ENCODE measurements around the gene AFAP1.

The AFAP1 gene

GRCh38 chr4:7915875-7916242, 23.8 kb downstream of the AFAP1 start:
- no peak for DNase-seq (ENCODE audit: low read depth in 2 of 2)

GRCh38 chr4:7912826-7913225, 26.8 kb downstream of the AFAP1 start:
- DNase-seq (ENCODE audit: low read depth in 2 of 2), result no peak

- DNase-seq (ENCODE audit: low read depth in 2 of 2), result no peak
Measured at GRCh38 chr4:7910952-7911578, 28.6 kb downstream of the AFAP1 start.

GRCh38 chr4:7910263-7910896, 29.3 kb downstream of the AFAP1 start:
- no peak for DNase-seq (ENCODE audit: low read depth in 2 of 2)

- no peak for DNase-seq (ENCODE audit: low read depth in 2 of 2)
Measured at GRCh38 chr4:7909463-7910262, 30.0 kb downstream of the AFAP1 start.

GRCh38 chr4:7908668-7909067, 31.0 kb downstream of the AFAP1 start:
- DNase-seq (ENCODE audit: low read depth in 2 of 2), result no peak

GRCh38 chr4:7907142-7907541, 32.5 kb downstream of the AFAP1 start:
- no peak for DNase-seq (ENCODE audit: low read depth in 2 of 2)

GRCh38 chr4:7906171-7906701, 33.4 kb downstream of the AFAP1 start:
- no peak for DNase-seq (ENCODE audit: low read depth in 2 of 2)

- DNase-seq (ENCODE audit: low read depth in 2 of 2), result no peak
Measured at GRCh38 chr4:7904952-7905915, 34.4 kb downstream of the AFAP1 start.

- no peak for DNase-seq (ENCODE audit: low read depth in 2 of 2)
Measured at GRCh38 chr4:7903791-7904516, 35.7 kb downstream of the AFAP1 start.

GRCh38 chr4:7902826-7903225, 36.8 kb downstream of the AFAP1 start:
- DNase-seq (ENCODE audit: low read depth in 2 of 2), result no peak

- no peak for DNase-seq (ENCODE audit: low read depth in 2 of 2)
Measured at GRCh38 chr4:7902101-7902553, 37.5 kb downstream of the AFAP1 start.

- no peak for DNase-seq (ENCODE audit: low read depth in 2 of 2)
Measured at GRCh38 chr4:7901311-7901885, 38.3 kb downstream of the AFAP1 start.

GRCh38 chr4:7900334-7900909, 39.2 kb downstream of the AFAP1 start:
- DNase-seq (ENCODE audit: low read depth in 2 of 2), result no peak

- DNase-seq (ENCODE audit: low read depth in 2 of 2), result no peak
Measured at GRCh38 chr4:7899184-7899869, 40.3 kb downstream of the AFAP1 start.

- no peak for DNase-seq (ENCODE audit: low read depth in 2 of 2)
Measured at GRCh38 chr4:7898385-7898784, 41.3 kb downstream of the AFAP1 start.

GRCh38 chr4:7897811-7898210, 41.9 kb downstream of the AFAP1 start:
- no peak for DNase-seq (ENCODE audit: low read depth in 2 of 2)

- DNase-seq (ENCODE audit: low read depth in 2 of 2), result no peak
Measured at GRCh38 chr4:7894677-7895181, 44.9 kb downstream of the AFAP1 start.

- no peak for DNase-seq (ENCODE audit: low read depth in 2 of 2)
Measured at GRCh38 chr4:7894098-7894676, 45.5 kb downstream of the AFAP1 start.

All from stimulated activated CD8-positive, alpha-beta memory T cell treated with anti-CD3 and anti-CD28 coated beads, Interleukin-7, amount 100 ng/mL, for 1 hour (primary cell).